Vagina (tissue), 2 donors: Measurements from ENCODE around the gene PATJ.

ENCODE experiments used
- POLR2A ChIP-seq, 2 donors: fragments of 450-650 bp; IDR thresholded peaks; one replicate each; pipeline ENCODE4 v1.6.1; 2017; ENCODE audit warnings: antibody characterized with exemption in 2 of 2, mild to moderate bottlenecking in 2 of 2, moderate library complexity in 2 of 2
- POLR2AphosphoS5 ChIP-seq, 2 donors: sonication (generic); formaldehyde crosslinking; IDR thresholded peaks; one replicate each; pipeline ENCODE4 v1.9.0; 2017; ENCODE audit warnings: antibody characterized with exemption in 2 of 2, mild to moderate bottlenecking in 2 of 2, low read depth in 1 of 2; ENCODE audit not compliant: insufficient read depth in 1 of 2
- TF ChIP-seq, protein P1 (sequence below), 3 experiments: fragments of 450-650 bp in 2 of 3; fragments of 200-600 bp in 1 of 3; sonication (generic) in 1 of 3; IDR thresholded peaks; one replicate each; pipeline ENCODE4 v1.5.1; 2017 to 2019; ENCODE audit warnings: antibody characterized with exemption in 3 of 3, mild to moderate bottlenecking in 2 of 3, moderate library complexity in 2 of 3

DNA sequence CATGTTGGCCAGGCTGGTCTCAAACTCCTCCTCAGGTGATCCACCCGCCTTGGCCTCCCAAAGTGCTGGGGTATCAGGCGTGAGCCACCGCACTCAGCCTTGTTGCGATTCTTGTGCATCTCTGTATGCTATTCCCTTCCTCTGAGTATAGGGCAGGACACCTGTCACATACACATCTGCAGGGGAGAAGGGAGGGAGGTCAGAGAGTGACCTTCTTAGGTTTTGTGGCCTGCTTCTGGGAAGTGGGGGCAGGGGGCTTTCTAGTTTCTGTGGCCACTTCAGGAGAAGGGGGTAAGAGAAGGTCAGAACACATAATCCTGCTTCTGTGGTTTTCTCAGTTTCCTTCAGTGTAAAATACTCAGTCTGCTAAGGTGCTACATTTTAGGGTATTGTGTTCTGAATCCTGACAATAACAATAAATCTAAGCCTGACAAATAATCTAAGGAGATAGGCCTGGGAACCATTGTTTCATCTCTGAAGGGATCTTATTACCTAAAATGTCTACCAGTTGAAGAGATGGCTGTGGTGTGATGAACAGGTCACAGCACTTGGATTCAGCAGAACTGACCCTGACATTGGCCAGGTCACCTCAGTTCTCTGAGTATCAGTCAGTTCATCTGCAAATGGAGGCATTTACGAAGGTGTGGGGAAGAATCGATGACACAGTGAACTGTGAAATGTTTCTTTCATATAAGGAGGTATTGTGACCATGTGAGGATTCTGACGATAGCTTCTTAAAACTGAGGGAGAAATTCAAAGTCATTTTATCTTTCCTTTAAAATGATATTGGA, 239.8 kb downstream of the PATJ start:
- TF ChIP-seq POLR2A (IDR thresholded peaks at IDR 0.05), result no peak
- TF ChIP-seq, protein P1, sequence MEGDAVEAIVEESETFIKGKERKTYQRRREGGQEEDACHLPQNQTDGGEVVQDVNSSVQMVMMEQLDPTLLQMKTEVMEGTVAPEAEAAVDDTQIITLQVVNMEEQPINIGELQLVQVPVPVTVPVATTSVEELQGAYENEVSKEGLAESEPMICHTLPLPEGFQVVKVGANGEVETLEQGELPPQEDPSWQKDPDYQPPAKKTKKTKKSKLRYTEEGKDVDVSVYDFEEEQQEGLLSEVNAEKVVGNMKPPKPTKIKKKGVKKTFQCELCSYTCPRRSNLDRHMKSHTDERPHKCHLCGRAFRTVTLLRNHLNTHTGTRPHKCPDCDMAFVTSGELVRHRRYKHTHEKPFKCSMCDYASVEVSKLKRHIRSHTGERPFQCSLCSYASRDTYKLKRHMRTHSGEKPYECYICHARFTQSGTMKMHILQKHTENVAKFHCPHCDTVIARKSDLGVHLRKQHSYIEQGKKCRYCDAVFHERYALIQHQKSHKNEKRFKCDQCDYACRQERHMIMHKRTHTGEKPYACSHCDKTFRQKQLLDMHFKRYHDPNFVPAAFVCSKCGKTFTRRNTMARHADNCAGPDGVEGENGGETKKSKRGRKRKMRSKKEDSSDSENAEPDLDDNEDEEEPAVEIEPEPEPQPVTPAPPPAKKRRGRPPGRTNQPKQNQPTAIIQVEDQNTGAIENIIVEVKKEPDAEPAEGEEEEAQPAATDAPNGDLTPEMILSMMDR (IDR thresholded peaks at IDR 0.05), result no peak
- no peak for TF ChIP-seq POLR2AphosphoS5 (IDR thresholded peaks at IDR 0.05; ENCODE audit: insufficient read depth in 1 of 2, low read depth in 1 of 2)
